Activated CD4-positive, CD25-positive, alpha-beta regulatory T cell treated with anti-CD3 and anti-CD28 coated beads, Interleukin-2, amount 50 U/mL, for 16 hours (primary cell): ENCODE measurements around the gene KRT72.

Experiments used
- DNase-seq: peaks from one replicate; pipeline ENCODE4 v3.0.0-alpha.2; 2020; ENCODE audit warnings: low read depth, low spot score

KRT72 gene

DNA sequence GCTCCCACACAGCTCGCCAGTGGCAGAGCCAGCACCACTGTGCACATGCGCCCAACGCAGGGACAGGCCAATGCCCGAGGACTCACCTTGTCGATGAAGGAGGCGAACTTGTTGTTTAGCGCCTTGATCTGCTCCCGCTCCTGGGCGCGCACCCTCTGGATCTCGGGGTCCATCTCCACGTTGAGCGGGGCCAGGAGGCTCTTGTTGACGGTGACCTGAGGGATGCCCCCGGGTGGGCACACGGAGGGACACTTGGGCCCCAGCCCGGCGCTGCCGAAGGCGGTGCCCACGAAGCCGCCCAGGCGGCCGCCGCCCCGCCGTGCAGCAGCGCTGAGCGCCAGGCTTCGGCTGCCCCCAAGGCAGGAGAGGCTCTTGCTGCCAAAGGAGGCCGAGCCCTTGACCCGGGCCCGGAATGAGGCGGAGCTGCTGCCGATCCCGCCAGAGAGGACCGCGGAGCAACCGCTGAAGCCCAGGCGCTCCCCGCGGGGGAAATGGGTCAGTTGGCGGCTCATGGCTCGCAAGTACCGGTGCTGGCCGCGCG lies at the start of gene KRT72:
TSS of gene KRT72 (minus strand) at position 523 of the 541 bp plus-strand sequence. CDS start at position 512, 11 bp downstream.
- DNase-seq = no peak

GRCh38 chr12:52650520-52651081 lies 49.3 kb upstream of the KRT72 start:
- no peak for DNase-seq

DNA sequence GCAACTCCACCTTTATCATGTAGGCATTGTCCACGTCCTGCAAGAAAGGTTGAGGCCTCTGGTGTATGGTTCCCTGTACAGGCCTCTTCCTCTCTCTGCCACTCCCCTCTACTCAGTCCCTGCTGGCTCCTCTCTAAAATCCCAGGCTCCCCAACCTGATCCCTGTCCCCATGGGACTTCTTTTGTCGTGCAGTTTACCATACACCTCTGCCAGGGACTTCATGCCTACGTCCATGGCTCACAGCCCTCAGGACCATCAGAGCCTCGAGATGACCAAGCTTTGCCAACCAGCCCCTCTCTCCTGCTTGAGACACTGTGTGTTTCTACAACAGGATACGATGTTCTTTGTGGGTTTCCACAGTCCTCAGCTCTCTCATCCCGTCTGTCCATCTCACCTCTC lies 47.8 kb upstream of the KRT72 start:
- no peak for DNase-seq

DNA sequence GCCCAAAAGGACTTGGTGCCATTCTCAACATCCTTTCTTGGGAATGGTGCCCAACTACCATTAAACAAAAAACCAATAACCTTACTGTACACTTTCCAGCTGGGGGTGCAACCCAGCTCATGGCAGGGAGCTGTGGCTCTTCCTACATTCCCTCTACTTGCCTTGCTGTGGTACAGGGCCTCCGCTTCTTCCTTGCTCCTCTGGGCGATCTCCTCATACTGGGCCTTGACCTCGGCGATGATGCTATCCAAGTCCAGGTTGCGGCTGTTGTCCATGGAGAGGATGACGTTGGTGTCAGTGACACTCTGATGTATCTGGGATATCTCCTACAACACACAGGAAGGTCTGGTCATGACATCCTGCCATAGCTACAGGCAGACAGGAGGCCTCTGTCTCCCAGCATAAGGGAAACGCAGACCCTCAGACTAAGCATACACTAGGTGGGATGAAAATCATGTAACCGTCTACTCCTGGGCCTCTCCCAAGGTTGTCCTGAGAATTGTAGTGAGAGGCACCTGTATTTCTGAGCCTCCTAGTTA lies 46.8 kb upstream of the KRT72 start:
- DNase-seq = no peak

- no peak for DNase-seq
Observed at GRCh38 chr12:52647601-52648000, 46.3 kb upstream of the KRT72 start.

GRCh38 chr12:52646613-52647012 lies 45.4 kb upstream of the KRT72 start:
- DNase-seq = no peak

- DNase-seq = no peak
Observed at GRCh38 chr12:52645982-52646381, 44.7 kb upstream of the KRT72 start.

GRCh38 chr12:52645120-52645761 lies 44.0 kb upstream of the KRT72 start:
- no peak for DNase-seq

DNA sequence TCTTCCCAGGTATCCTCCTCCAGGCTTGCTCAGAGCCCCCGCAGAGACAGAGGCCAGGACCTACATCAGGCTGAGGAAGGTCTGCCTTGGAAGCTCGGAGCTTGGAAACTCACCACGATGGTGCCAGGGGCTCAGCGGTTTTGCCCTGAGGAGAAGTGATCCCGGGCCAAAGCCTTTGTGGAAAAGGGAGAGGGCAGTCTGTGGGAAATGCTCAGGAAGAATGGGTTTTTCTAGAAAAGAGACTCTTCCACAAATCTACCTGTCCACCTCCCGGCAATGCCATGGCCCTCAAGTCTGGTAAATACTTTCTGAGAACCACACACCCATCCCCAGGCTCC lies 42.8 kb upstream of the KRT72 start:
- no peak for DNase-seq

DNA sequence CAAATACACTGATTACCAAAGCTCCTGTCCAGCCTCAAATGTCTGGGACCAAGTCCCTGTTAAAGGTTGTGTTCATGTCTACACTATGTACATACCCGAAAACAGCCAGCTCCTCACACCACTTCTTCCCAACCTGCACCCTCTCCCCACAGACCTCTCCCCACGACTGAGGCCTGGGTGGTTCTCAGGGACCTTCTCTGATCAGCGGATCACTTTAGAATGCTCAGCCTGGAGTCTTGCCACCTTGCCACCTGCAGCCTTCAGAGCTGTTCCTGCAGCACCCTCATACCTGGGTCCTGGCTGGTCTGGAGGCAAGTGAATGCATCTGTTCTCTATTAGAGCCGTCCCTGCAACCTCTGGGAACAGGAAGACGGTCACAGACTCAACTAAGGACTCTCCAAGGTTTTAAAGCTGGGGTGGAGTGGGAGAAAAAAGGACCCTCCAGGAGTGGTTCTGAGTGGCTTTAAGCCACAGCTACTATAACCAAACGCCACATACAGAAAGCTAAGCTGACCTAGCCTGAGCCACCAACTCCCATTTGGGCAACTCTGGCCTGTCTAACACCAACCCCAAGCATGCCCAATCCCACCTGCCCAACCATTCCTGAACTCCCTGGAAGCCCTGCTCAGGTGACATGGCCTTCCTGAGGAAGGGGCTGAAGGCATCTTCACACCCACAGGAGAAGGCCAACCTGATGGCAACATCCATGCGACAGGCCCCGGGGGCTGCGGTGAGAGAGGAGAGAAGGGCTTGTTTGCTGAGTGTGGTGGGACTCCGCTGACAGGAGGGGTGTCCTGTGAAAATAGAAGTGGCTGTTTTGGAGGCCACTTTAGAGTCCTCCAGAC lies 42.2 kb upstream of the KRT72 start:
- no peak for DNase-seq

DNA sequence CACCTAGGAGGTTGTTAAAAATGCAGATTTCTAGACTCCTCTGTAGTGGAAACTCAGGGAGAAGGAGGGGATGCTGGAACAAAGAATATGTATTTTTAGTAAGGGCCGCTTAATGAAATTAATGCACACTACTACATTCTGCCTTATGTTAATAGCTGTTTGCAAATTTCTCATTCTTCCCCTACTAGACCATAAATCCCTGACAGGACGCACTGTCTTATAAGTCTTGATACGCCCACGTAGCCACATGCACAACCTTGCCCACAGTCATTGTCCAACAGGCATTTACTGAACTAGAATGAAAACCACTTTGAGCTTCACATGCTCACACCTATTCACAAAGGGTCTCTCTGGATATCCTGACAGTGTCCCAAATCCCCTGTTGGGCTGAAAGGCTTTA lies 40.2 kb upstream of the KRT72 start:
- no peak for DNase-seq

- no peak for DNase-seq
Observed at GRCh38 chr12:52637299-52637698, 36.0 kb upstream of the KRT72 start.

- DNase-seq = no peak
Observed at GRCh38 chr12:52636592-52637258, 35.5 kb upstream of the KRT72 start.

GRCh38 chr12:52636189-52636588 lies 34.9 kb upstream of the KRT72 start:
- DNase-seq = no peak

DNA sequence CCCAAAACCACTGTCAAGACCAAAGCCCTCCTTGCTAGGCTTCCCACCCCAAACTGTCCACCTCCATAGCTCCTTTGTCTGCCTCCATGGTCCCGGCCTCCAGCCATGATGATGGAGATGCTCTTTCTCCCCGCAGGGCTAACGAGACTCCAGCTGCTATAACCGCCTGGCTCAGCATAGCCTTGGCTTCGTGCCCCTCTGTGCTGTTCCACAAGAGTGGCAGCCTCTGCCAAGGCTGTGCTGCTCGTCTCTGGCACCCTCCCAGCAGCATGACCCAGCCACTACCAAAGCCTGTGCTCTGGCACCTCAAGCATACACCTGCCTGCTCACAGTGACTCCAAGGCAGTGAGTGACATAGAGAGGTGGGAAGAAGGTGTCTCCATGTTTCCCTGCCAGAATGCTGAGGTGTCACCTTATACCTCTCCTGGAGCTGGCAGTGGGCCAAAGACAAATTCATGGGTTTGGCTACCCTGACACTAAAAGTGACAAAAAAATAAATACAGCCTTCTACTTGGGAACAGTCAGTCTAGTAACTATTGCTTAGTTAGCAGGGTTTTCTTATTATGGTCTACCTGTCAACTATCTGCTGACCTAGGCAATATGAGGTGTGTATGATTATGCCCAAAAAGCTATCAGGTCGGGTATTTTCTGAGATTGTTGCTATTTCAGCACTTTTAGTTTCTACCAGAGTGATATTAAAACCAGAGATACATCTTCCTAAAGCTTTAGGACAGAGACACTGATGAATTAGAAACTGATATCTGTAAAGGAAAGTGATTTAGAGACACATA lies 33.2 kb upstream of the KRT72 start:
- DNase-seq = no peak

DNA sequence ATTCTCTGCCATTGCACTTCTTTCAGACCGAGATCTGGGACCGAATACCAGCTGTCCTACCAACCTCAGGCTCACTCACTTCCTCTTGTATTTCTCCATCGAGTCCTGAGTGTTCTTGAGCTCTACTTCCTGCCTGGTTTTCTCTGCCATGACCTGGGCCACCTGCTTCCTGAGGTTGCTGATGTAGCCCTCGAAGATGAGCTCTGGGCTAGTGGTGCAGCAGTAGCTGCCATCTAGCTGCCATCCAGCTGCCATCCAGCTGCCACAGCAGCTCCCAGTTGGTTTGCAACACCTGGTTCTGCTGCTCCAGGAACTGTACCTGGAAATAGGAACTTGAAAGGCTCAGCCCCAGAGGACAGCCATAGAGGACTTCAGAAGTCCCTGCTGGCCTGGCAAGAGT lies 32.1 kb upstream of the KRT72 start:
- no peak for DNase-seq

DNA sequence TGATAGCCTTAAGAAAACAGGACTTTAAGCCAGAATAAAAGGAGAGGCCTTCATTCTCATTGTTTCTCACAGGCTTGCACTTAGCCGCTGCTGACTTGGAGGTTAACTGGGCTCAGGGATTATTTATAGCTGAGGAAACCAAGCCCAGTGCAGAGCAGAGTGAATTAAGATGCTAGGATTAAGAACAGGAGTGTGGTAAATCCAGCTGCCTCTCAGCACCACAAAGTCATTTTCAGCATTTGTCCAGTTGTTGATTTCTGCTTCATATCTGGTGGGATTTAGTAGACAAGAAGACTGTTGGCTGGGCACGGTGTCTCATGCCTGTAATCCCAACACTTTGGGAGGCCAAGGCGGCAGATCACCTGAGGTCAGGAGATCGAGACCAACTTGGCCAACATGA lies 31.4 kb upstream of the KRT72 start:
- DNase-seq = no peak

DNA sequence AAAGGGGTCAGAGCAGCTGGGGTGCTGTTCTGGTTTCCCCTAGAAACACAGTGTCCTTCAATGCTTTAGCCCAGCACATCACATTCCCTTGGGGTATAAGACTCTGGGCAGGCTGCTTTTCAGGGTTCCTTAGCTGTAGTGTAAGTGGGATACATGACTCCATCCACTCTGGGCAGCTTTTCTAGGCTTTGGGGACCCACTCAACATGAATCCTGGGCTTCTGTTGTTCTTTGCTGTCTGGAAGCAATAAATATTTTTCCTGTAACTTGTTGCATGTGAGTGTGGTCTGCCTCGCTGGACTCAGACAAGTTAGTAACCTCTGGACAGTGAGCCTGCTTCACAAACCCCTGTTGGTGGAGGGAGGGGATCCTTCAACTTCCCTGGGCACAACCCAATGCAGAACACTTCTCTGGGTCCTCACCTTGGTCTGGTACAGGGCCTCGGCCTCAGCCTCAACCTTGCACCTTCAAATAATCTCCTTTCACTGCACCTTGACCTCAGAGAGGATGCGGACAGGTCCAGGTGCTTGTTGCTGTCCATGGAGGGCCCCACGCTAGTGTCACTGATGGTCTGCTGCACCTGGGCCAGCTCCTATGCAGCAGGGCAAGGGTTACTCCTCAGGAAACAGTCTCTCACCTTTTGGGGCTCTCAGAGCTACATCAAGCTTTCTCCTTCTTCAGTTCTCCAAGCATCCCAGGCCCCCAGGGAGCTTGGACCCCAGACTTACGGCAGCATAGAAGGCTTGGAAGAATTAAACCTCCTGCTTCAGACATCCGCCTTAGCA lies 30.6 kb upstream of the KRT72 start:
- no peak for DNase-seq

DNA sequence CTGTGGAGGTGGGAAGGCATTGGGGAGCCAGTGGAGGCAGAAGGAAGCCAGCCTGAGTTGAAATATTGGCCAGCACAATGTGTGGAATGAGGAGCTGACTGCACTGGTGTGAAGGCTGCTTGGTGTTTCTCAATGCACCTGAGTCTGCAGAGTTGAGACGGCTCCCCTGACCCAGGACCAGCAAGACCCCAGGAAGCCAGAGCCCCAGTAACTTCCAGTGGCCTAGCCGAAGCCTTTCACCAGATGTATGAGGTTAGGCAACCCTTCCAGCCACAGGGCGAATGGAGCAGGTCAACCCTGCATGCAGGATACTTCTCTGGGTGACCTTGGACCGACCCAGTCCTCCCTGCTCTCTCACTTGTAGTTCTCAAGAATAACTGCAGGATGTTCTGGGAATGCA lies 30.0 kb upstream of the KRT72 start:
- no peak for DNase-seq

- DNase-seq = no peak
Observed at GRCh38 chr12:52630599-52631200, 29.4 kb upstream of the KRT72 start.
